GM12878 (cell line): ENCODE measurements around the gene CWC22. TPM values are rescaled to one million over a fixed set of nuclear protein-coding genes. Genes with fewer than 3 reads are reported as not detected.

Source experiments
- ATAC-seq: fragments of 200-7000 bp; cut with Tn5 transposase; 3 replicates; pipeline ENCODE4 v1.9.1; 2020; ENCODE audit warnings: mild to moderate bottlenecking, moderate library complexity
- BruUV-seq: library from RNA; stranded (reverse); fragments of 400-500 nt; replicated peaks from 2 replicates; lab custom pipeline; 2021; lab: Mats Ljungman, UMichigan
- CTCF ChIA-PET: fragments of 300-600 bp; sonication (Branson Sonifier 250); formaldehyde crosslinking; extraction: SDS; loops from one replicate; lab custom pipeline; 2021; ENCODE audit warnings: inconsistent platforms; lab: Yijun Ruan, JAX
- POLR2A ChIA-PET: fragments of 350-600 bp; formaldehyde crosslinking; extraction: SDS; loops from one replicate; lab custom pipeline; 2021; ENCODE audit warnings: inconsistent platforms; lab: Charles Lee
- RAD21 ChIA-PET: fragments of 300-600 bp; sonication (Branson Sonifier 250); formaldehyde crosslinking; loops from one replicate; lab custom pipeline; 2023; ENCODE audit warnings: antibody characterized with exemption; ENCODE audit not compliant: unreplicated experiment; lab: Charles Lee
- SMC1A ChIA-PET: fragments of 300-600 bp; sonication (Branson Sonifier 250); formaldehyde crosslinking; loops from one replicate; lab custom pipeline; 2023; ENCODE audit not compliant: unreplicated experiment, uncharacterized antibody; lab: Charles Lee
- DNase-seq: peaks from one replicate; pipeline ENCODE4 v3.0.0-alpha.2; 2011; ENCODE audit warnings: low read depth, low spot score
- FAIRE-seq: peaks from 3 replicates; lab custom pipeline; 2011; peaks lifted over from hg19 to GRCh38; lab: Jason Lieb, UNC
- H2AFZ ChIP-seq: 2 replicates; pipeline ENCODE4 v1.6.0; 2011; ENCODE audit warnings: low read depth, low read length, control low read depth; ENCODE audit not compliant: control insufficient read depth
- H3K27ac ChIP-seq: 2 replicates; pipeline ENCODE4 v1.5.1; 2011; ENCODE audit warnings: control low read depth; ENCODE audit not compliant: control insufficient read depth, insufficient read depth
- H3K27me3 ChIP-seq, 2 experiments: replicated peaks in 1 of 2; 2 replicates each; pipeline versions ENCODE4 v1.6.0 to v1.6.1; 2011; ENCODE audit warnings: low read length in 1 of 2; ENCODE audit not compliant: control insufficient read depth in 2 of 2, insufficient read depth in 2 of 2
- H3K36me3 ChIP-seq, 2 experiments: 2 replicates each; pipeline ENCODE4 v1.5.1; 2011; ENCODE audit warnings: low read length in 1 of 2; ENCODE audit not compliant: control insufficient read depth in 2 of 2, insufficient read depth in 2 of 2
- H3K4me1 ChIP-seq: 2 replicates; pipeline ENCODE4 v1.6.1; 2011; ENCODE audit warnings: mild to moderate bottlenecking, low read length, moderate library complexity, mixed read lengths; ENCODE audit not compliant: control insufficient read depth, insufficient read depth
- H3K4me2 ChIP-seq: 2 replicates; pipeline ENCODE4 v1.6.0; 2011; ENCODE audit warnings: control low read depth; ENCODE audit not compliant: control insufficient read depth, insufficient read depth
- H3K4me3 ChIP-seq: fragments of 200-600 bp; sonication (generic); 2 replicates; pipeline ENCODE4 v1.5.1; 2016
- H3K79me2 ChIP-seq: 2 replicates; pipeline ENCODE4 v1.6.0; 2011; ENCODE audit warnings: low read length; ENCODE audit not compliant: control insufficient read depth, insufficient read depth
- H3K9ac ChIP-seq: 2 replicates; pipeline ENCODE4 v1.8.0; 2011; ENCODE audit warnings: low read length, control low read depth, mixed read lengths; ENCODE audit not compliant: control insufficient read depth, insufficient read depth
- H3K9me3 ChIP-seq: replicated peaks from 3 replicates; pipeline ENCODE4 v1.5.1; 2011; ENCODE audit warnings: mild to moderate bottlenecking, low read length; ENCODE audit not compliant: control insufficient read depth, insufficient read depth
- H4K20me1 ChIP-seq: 2 replicates; pipeline ENCODE4 v1.6.0; 2011; ENCODE audit not compliant: control insufficient read depth, insufficient read depth
- CBX5 ChIP-seq: sonication (generic); IDR thresholded peaks from 2 replicates; pipeline ENCODE4 v1.6.1; 2016; ENCODE audit warnings: low read depth, moderate library complexity, mild to moderate bottlenecking, inconsistent platforms
- JUNB ChIP-seq: IDR thresholded peaks from 2 replicates; pipeline ENCODE4 v1.6.1; 2016; ENCODE audit warnings: antibody characterized with exemption, mild to moderate bottlenecking
- KLF5 ChIP-seq: fragments of 450-650 bp; IDR thresholded peaks from 2 replicates; pipeline ENCODE4 v1.6.1; 2014; ENCODE audit warnings: mild to moderate bottlenecking; ENCODE audit not compliant: partially characterized antibody
- NR2F1 ChIP-seq: fragments of 450-650 bp; conservative IDR thresholded peaks from 2 replicates; pipeline ENCODE4 v1.6.1; 2017; ENCODE audit warnings: mild to moderate bottlenecking
- PAX5 ChIP-seq: IDR thresholded peaks from 2 replicates; pipeline ENCODE4 v1.6.1; 2011; ENCODE audit warnings: low read depth, low read length, borderline replicate concordance
- POLR2AphosphoS5 ChIP-seq: IDR thresholded peaks from 2 replicates; pipeline ENCODE4 v1.6.1; 2011; ENCODE audit warnings: mild to moderate bottlenecking, low read length, inconsistent platforms
- RAD21 ChIP-seq: IDR thresholded peaks from 2 replicates; pipeline ENCODE4 v1.6.1; 2011; ENCODE audit warnings: mild to moderate bottlenecking, low read depth, low read length, moderate library complexity; ENCODE audit not compliant: insufficient read depth
- SMC3 ChIP-seq: IDR thresholded peaks from 2 replicates; pipeline ENCODE4 v1.6.1; 2011; ENCODE audit warnings: low read length, improper control_type of control experiment, borderline replicate concordance
- SRF ChIP-seq, 2 experiments: IDR thresholded peaks; 2 replicates each; pipeline ENCODE4 v1.6.1; 2011; ENCODE audit warnings: low read depth in 2 of 2, low read length in 2 of 2, mild to moderate bottlenecking in 1 of 2, moderate library complexity in 1 of 2
- STAT3 ChIP-seq: IDR thresholded peaks from 2 replicates; pipeline ENCODE4 v1.6.1; 2011; ENCODE audit warnings: low read depth, low read length, improper control_type of control experiment
- TCF3 ChIP-seq: IDR thresholded peaks from 2 replicates; pipeline ENCODE4 v1.6.1; 2012; ENCODE audit warnings: low read depth, mild to moderate bottlenecking, low read length, borderline replicate concordance; ENCODE audit not compliant: insufficient read depth
- ZZZ3 ChIP-seq: IDR thresholded peaks from 2 replicates; pipeline ENCODE4 v1.6.1; 2011; ENCODE audit warnings: low read depth; ENCODE audit not compliant: control insufficient read depth, insufficient read length
- WGBS: methylation state at CpG from one replicate; pipeline ENCODE4 v1.1.6; 2016; ENCODE audit warnings: low lambda C conversion rate; ENCODE audit not compliant: insufficient replicate concordance, insufficient coverage; ENCODE audit errors: missing lambda C conversion rate; 5-methylcytosine and 5-hydroxymethylcytosine counted together
- in situ Hi-C: fragments of 300-500 bp; cut with MboI; formaldehyde crosslinking; loops from 9 replicates; pipeline ENCODE4 v1.14.3; 2018; ENCODE audit warnings: mixed read lengths
- intact Hi-C: fragments of 100-400 bp; cut with micrococcal nuclease; formaldehyde crosslinking; loops from one replicate; pipeline ENCODE4 v1.14.2; 2022; ENCODE audit not compliant: unreplicated experiment
- polyA plus RNA-seq, 11 experiments: library from polyadenylated mRNA; depleted of rRNA in 4 of 11; unstranded in 6 of 11; stranded (reverse) in 5 of 11; fragments of >200 nt; fragmentation: Nextera tagmentation in 4 of 11; fragmentation: Illumina TruSeq in 1 of 11; extraction: Ambion mirVana in 4 of 11; extraction: Trizol in 1 of 11; gene quantifications; 1 replicate in 1 of 11; 2 replicates in 10 of 11; pipeline versions ENCODE4 v1.2.1 to v1.2.3, GENCODE V29; 2011 to 2016; ENCODE audit warnings: inconsistent platforms in 2 of 11, missing spikeins in 2 of 11, low read depth in 1 of 11
- total RNA-seq, 4 experiments: library from RNA; depleted of rRNA in 3 of 4; stranded (reverse); fragments of >200 nt in 3 of 4; fragmentation: Illumina TruSeq in 1 of 4; extraction: Trizol in 1 of 4; gene quantifications; 2 replicates each; pipeline versions ENCODE4 v1.2.1 to v1.2.3, GENCODE V29; 2013 to 2021
- TF ChIP-seq, protein P1 (sequence below): IDR thresholded peaks from 2 replicates; pipeline ENCODE4 v1.6.1; 2011; ENCODE audit warnings: borderline replicate concordance, low read depth, mild to moderate bottlenecking, moderate library complexity, low read length; ENCODE audit not compliant: insufficient read depth, poor library complexity, severe bottlenecking
- TF ChIP-seq, protein P2 (sequence below): fragments of 450-650 bp; conservative IDR thresholded peaks from 2 replicates; pipeline ENCODE4 v1.6.1; 2017; ENCODE audit warnings: mild to moderate bottlenecking, moderate library complexity

The CWC22 gene
- total and polyA plus RNA-seq, 10 of the 15 experiments (the other 5 are each of a cell fraction or from before 2014, with no cell fraction given), result 8.2 to 38.5 (median 26.3) TPM

DNA sequence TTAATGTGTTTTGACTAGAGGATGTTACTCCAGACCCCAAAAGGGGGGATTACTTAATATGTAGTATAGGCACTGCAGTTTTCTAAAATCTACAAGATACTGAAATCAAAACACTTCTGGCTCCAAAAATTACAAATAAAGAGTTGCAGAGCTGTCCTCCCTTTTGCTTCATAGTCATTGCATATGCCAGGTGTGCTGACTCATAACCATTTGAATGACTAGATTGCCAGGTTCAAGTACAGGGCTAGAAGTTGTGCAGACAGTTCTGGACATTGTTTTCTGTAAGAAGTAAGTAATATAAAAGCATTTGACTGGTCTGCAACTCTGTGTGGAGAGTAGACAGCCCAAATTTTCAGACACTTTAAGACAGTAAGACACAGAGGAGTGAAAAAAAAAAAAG lies 6.7 kb downstream of the CWC22 start:
- DNase-seq, result no peak
- no peak overlapping the region for H3K9ac ChIP-seq
- in situ Hi-C loops (no loop called here), intact Hi-C loops (loop anchor here (10.0 kb wide), 1 partner anchor 736 kb away; the partner anchor contains the start of gene SESTD1)
- no peaks in the 10 kb centered on the region; the same call in 2 of the 3 replicates for H3K9me3 ChIP-seq
- peak; percentile 50 for ATAC-seq
- H3K27me3 ChIP-seq, result no peaks in the 10 kb centered on the region
- POLR2A ChIA-PET, result no interaction called here
- no peak overlapping the region for H3K4me3 ChIP-seq
- H4K20me1 ChIP-seq, result peaks cover 3% of the 10 kb centered on the region; the same call in 1 of the 2 replicates
- no peak for FAIRE-seq
- no TSS peak for BruUV-seq
- TF ChIP-seq SRF (IDR thresholded peaks at IDR 0.05; ENCODE audit: low read depth in 2 of 2, low read length in 2 of 2), result no peak
- peak; percentile 33; the same call in 1 of the 2 replicates for TF ChIP-seq JUNB
- CTCF ChIA-PET, result no interaction called here
- H3K27ac ChIP-seq, result no peak overlapping the region
- no peak overlapping the region for H3K4me2 ChIP-seq
- RAD21 ChIA-PET, result no interaction called here
- H3K79me2 ChIP-seq, result peaks cover 60% of the 10 kb centered on the region
- peaks cover under 1% of the 10 kb centered on the region; the same call in 1 of the 2 replicates for H3K4me1 ChIP-seq
- no peak overlapping the region for H2AFZ ChIP-seq
- no peaks in the 10 kb centered on the region for H3K36me3 ChIP-seq
- SMC1A ChIA-PET, result interaction anchor here (0.6 to 1.5 kb wide), 4 partner anchors 9 to 773 kb away, joined by 3 to 4 read pairs (median 3); no protein-coding TSS in a partner anchor

DNA sequence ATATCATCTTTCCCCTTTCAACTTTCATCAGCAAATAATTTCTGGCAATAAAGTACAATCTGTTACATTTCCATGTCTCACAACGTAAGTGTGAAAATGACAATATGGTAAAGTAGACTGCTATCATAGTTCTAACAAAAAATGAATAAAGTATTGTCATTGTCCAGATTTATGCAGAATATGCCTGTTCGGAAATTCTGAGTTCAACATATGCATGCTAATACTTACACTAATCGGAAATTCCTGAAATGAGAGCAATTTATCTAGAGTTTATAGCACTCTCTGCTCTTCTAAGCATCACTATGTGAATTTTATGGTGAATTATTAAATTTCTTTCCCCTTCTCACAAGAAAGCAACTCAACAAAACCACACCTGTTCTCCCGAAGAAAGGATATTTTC lies 8.1 kb downstream of the CWC22 start:
- DNase-seq (no peak), ATAC-seq (no peak), FAIRE-seq (no peak)
- no peaks in the 10 kb centered on the region for H3K4me1 ChIP-seq
- H3K9ac ChIP-seq, result no peak overlapping the region
- ChIA-PET POLR2A (no interaction called here), RAD21 (no interaction called here), SMC1A (no interaction called here), CTCF (no interaction called here)
- peaks cover 3% of the 10 kb centered on the region; the same call in 1 of the 2 replicates for H4K20me1 ChIP-seq
- H3K4me2 ChIP-seq, result no peak overlapping the region
- H3K36me3 ChIP-seq, result no peaks in the 10 kb centered on the region
- no TSS peak for BruUV-seq
- in situ Hi-C loops (no loop called here), intact Hi-C loops (no loop called here)
- H3K9me3 ChIP-seq, result no peaks in the 10 kb centered on the region; the same call in 2 of the 3 replicates
- no peak overlapping the region for H3K27ac ChIP-seq
- H2AFZ ChIP-seq, result no peak overlapping the region
- H3K27me3 ChIP-seq, result no peaks in the 10 kb centered on the region
- peaks cover 60% of the 10 kb centered on the region for H3K79me2 ChIP-seq
- H3K4me3 ChIP-seq, result no peak overlapping the region
- 84% methylated on average over 4 of the region's 4 CpGs for WGBS
- TF ChIP-seq, protein P1, sequence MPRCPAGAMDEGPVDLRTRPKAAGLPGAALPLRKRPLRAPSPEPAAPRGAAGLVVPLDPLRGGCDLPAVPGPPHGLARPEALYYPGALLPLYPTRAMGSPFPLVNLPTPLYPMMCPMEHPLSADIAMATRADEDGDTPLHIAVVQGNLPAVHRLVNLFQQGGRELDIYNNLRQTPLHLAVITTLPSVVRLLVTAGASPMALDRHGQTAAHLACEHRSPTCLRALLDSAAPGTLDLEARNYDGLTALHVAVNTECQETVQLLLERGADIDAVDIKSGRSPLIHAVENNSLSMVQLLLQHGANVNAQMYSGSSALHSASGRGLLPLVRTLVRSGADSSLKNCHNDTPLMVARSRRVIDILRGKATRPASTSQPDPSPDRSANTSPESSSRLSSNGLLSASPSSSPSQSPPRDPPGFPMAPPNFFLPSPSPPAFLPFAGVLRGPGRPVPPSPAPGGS, result no peak
- TF ChIP-seq KLF5, result no peak
- TF ChIP-seq TCF3, result no peak
- no peak for TF ChIP-seq SMC3
- no peak for TF ChIP-seq PAX5
- no peak for TF ChIP-seq STAT3
- TF ChIP-seq, protein P2, sequence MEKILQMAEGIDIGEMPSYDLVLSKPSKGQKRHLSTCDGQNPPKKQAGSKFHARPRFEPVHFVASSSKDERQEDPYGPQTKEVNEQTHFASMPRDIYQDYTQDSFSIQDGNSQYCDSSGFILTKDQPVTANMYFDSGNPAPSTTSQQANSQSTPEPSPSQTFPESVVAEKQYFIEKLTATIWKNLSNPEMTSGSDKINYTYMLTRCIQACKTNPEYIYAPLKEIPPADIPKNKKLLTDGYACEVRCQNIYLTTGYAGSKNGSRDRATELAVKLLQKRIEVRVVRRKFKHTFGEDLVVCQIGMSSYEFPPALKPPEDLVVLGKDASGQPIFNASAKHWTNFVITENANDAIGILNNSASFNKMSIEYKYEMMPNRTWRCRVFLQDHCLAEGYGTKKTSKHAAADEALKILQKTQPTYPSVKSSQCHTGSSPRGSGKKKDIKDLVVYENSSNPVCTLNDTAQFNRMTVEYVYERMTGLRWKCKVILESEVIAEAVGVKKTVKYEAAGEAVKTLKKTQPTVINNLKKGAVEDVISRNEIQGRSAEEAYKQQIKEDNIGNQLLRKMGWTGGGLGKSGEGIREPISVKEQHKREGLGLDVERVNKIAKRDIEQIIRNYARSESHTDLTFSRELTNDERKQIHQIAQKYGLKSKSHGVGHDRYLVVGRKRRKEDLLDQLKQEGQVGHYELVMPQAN, result no peak
- TF ChIP-seq RAD21, result no peak
- no peak for TF ChIP-seq ZZZ3
- TF ChIP-seq POLR2AphosphoS5, result no peak
- TF ChIP-seq CBX5, result no peak
- no peak for TF ChIP-seq NR2F1
